Ascending aorta (tissue), 2 donors: Measurements from ENCODE around the gene TMEM97. TPM values are rescaled to one million over a fixed set of nuclear protein-coding genes. Genes with fewer than 3 reads are reported as not detected.
"Not testable (repeated sequence)": the region's sequence is repeated elsewhere in the genome, so short reads cannot be mapped to it uniquely, and the experiment has no call there.

Source experiments
- DNase-seq, 2 donors: peaks; one replicate each; pipeline ENCODE4 v3.0.0-alpha.2; 2019; ENCODE audit warnings: low spot score in 2 of 2
- H3K27ac ChIP-seq, 2 donors: fragments of 200-600 bp; sonication (generic); one replicate each; pipeline ENCODE4 v1.5.1; 2016 to 2017; ENCODE audit warnings: mild to moderate bottlenecking in 1 of 2
- H3K27me3 ChIP-seq: fragments of 200-600 bp; sonication (generic); one replicate; pipeline ENCODE4 v1.5.1; 2017
- H3K36me3 ChIP-seq, 2 donors: fragments of 200-600 bp; sonication (generic); one replicate each; pipeline ENCODE4 v1.5.1; 2016
- H3K4me1 ChIP-seq, 2 donors: fragments of 200-600 bp; sonication (generic); one replicate each; pipeline ENCODE4 v1.5.1; 2016 to 2017; ENCODE audit warnings: mild to moderate bottlenecking in 1 of 2
- H3K4me3 ChIP-seq, 2 donors: fragments of 200-600 bp; sonication (generic); one replicate each; pipeline ENCODE4 v1.5.1; 2016 to 2017; ENCODE audit warnings: mild to moderate bottlenecking in 1 of 2
- H3K9me3 ChIP-seq, 2 donors: fragments of 200-600 bp; sonication (generic); one replicate each; pipeline ENCODE4 v1.5.1; 2016
- CTCF ChIP-seq, 3 experiments: fragments of 200-600 bp in 2 of 3; fragments of 450-650 bp in 1 of 3; sonication (generic) in 2 of 3; IDR thresholded peaks; one replicate each; pipeline ENCODE4 v1.5.1; 2016 to 2019; ENCODE audit warnings: antibody characterized with exemption in 3 of 3, mild to moderate bottlenecking in 1 of 3, moderate library complexity in 1 of 3
- intact Hi-C: fragments of 100-400 bp; cut with DNase I; formaldehyde crosslinking; loops from one replicate; pipeline ENCODE4 v1.15.1; 2023
- total RNA-seq: library from RNA; depleted of rRNA; stranded (reverse); fragments of >200 nt; gene quantifications from one replicate; pipeline ENCODE4 v1.1.0, GENCODE V29; 2016

TMEM97 gene
- not detected for total RNA-seq

- Histone ChIP-seq H3K36me3 (no peaks in the 10 kb centered on the region), H3K4me3 (peak within 1 kb of the TSS; percentile 67 to 72), H3K9me3 (no peaks in the 10 kb centered on the region), H3K27me3 (no peaks in the 10 kb centered on the region), H3K4me1 (peaks cover 5 to 13% of the 10 kb centered on the region in 2 donors), H3K27ac (peak within 1 kb of the TSS; percentile 12 to 51)
- intact Hi-C loops, result loop anchor here (1.0 to 5.0 kb wide), 4 partner anchors 16 to 633 kb away; partner anchors contain the start of genes IFT20, NLK, PHF12 and POLDIP2
- peak; percentile 87 to 97 for DNase-seq
- TF ChIP-seq CTCF (IDR thresholded peaks at IDR 0.05), result no peak
Observed at GRCh38 chr17:28318759-28319597, at the start of gene TMEM97. Gene TMEM97 (plus strand): TSS chr17:28319200. CDS start chr17:28319240, 40 bp downstream.

- no peaks in the 10 kb centered on the region for H3K27me3 ChIP-seq
- no peaks in the 10 kb centered on the region for H3K9me3 ChIP-seq
- no peaks in the 10 kb centered on the region for H3K36me3 ChIP-seq
- TF ChIP-seq CTCF (IDR thresholded peaks at IDR 0.05), result no peak
- H3K4me1 ChIP-seq, result no peaks in the 10 kb centered on the region
- intact Hi-C loops, result no loop called here
- peak in 1 of 2 donors; percentile 25 for DNase-seq
- H3K4me3 ChIP-seq, result no peak overlapping the region
- H3K27ac ChIP-seq, result no peak overlapping the region
Observed at GRCh38 chr17:28270055-28270454, 48.9 kb upstream of the TMEM97 start.

- intact Hi-C loops, result no loop called here
- H3K4me3 ChIP-seq, result no peak overlapping the region
- DNase-seq, result peak in 1 of 2 donors; percentile 11
- H3K27me3 ChIP-seq, result no peaks in the 10 kb centered on the region
- H3K9me3 ChIP-seq, result no peaks in the 10 kb centered on the region
- TF ChIP-seq CTCF (IDR thresholded peaks at IDR 0.05), result no peak
- no peak overlapping the region for H3K27ac ChIP-seq
- no peaks in the 10 kb centered on the region for H3K4me1 ChIP-seq
- no peaks in the 10 kb centered on the region for H3K36me3 ChIP-seq
Observed at GRCh38 chr17:28270926-28271325, 48.1 kb upstream of the TMEM97 start.

- no peak for TF ChIP-seq CTCF (IDR thresholded peaks at IDR 0.05)
- Histone ChIP-seq H3K27ac (no peak overlapping the region), H3K4me3 (no peak overlapping the region), H3K9me3 (no peaks in the 10 kb centered on the region), H3K27me3 (no peaks in the 10 kb centered on the region), H3K4me1 (no peaks in the 10 kb centered on the region), H3K36me3 (no peaks in the 10 kb centered on the region)
- intact Hi-C loops, result no loop called here
- peak in 1 of 2 donors; percentile 25 for DNase-seq
Observed at GRCh38 chr17:28271431-28271830, 47.6 kb upstream of the TMEM97 start.

- H3K9me3 ChIP-seq, result no peaks in the 10 kb centered on the region
- no peaks in the 10 kb centered on the region for H3K27me3 ChIP-seq
- no peak overlapping the region for H3K27ac ChIP-seq
- peak in 1 of 2 donors; percentile 18 for DNase-seq
- TF ChIP-seq CTCF (IDR thresholded peaks at IDR 0.05), result no peak
- H3K4me3 ChIP-seq, result no peak overlapping the region
- no peaks in the 10 kb centered on the region for H3K4me1 ChIP-seq
- no peaks in the 10 kb centered on the region for H3K36me3 ChIP-seq
- intact Hi-C loops, result no loop called here
Observed at GRCh38 chr17:28272166-28272565, 46.8 kb upstream of the TMEM97 start.

GRCh38 chr17:28273341-28273740, 45.7 kb upstream of the TMEM97 start:
- intact Hi-C loops, H3K27ac ChIP-seq, H3K4me3 ChIP-seq: not testable (repeated sequence)

More at GRCh38 chr17:28273341-28273740, 45.7 kb upstream of the TMEM97 start:
- DNase-seq, result peak in 1 of 2 donors; percentile 53
- H3K9me3 ChIP-seq, H3K27me3 ChIP-seq, H3K36me3 ChIP-seq, H3K4me1 ChIP-seq: not testable (repeated sequence)
